ENCODE results near the gene ENG.

- TF ChIP-seq CTCF (IDR thresholded peaks at IDR 0.05; ENCODE audit: insufficient read depth, low read length, poor library complexity, severe bottlenecking) (no peak), EZH2phosphoT487 (conservative IDR thresholded peaks at IDR 0.05; ENCODE audit: low read length) (no peak)
Observed at GRCh38 chr9:127776195-127776923, 78.1 kb downstream of the ENG start.

All from SU-DHL-6 (cell line).